ENCODE measurements around the gene FOLR3. TPM values are rescaled to one million over a fixed set of nuclear protein-coding genes. Genes with fewer than 3 reads are reported as not detected.
"Not testable (repeated sequence)": the region's sequence is repeated elsewhere in the genome, so short reads cannot be mapped to it uniquely, and the experiment has no call there.

The FOLR3 gene
- total RNA-seq, 1 donor from 2014 or later = not detected

- Mint-ChIP-seq H3K4me1 (ENCODE audit: low read depth, unreplicated experiment) (no peaks in the 10 kb centered on the region), H3K27ac (ENCODE audit: unreplicated experiment) (no peak overlapping the region), H3K4me3 (ENCODE audit: unreplicated experiment) (no peak overlapping the region), H3K36me3 (ENCODE audit: unreplicated experiment) (peaks cover 8% of the 10 kb centered on the region), H3K27me3 (ENCODE audit: unreplicated experiment) (peaks cover 2% of the 10 kb centered on the region), H3K9me3 (ENCODE audit: unreplicated experiment) (no peaks in the 10 kb centered on the region)
- no peak for DNase-seq
- TF ChIP-seq CTCF (IDR thresholded peaks at IDR 0.05; ENCODE audit: partially characterized antibody, unreplicated experiment) = no peak
These were observed 27.5 kb downstream of the FOLR3 start for GRCh38 chr11:72162891-72163492.

GRCh38 chr11:72164187-72164586 is 28.7 kb downstream of the FOLR3 start:
- not testable (repeated sequence) for H3K27me3 Mint-ChIP-seq (ENCODE audit: unreplicated experiment); H3K36me3 Mint-ChIP-seq (ENCODE audit: unreplicated experiment); H3K9me3 Mint-ChIP-seq (ENCODE audit: unreplicated experiment); H3K27ac Mint-ChIP-seq (ENCODE audit: unreplicated experiment); H3K4me3 Mint-ChIP-seq (ENCODE audit: unreplicated experiment); H3K4me1 Mint-ChIP-seq (ENCODE audit: low read depth, unreplicated experiment); DNase-seq

GRCh38 chr11:72169046-72169555 is 33.6 kb downstream of the FOLR3 start:
- H3K4me3 Mint-ChIP-seq (ENCODE audit: unreplicated experiment); H3K27me3 Mint-ChIP-seq (ENCODE audit: unreplicated experiment); H3K36me3 Mint-ChIP-seq (ENCODE audit: unreplicated experiment); H3K4me1 Mint-ChIP-seq (ENCODE audit: low read depth, unreplicated experiment); H3K27ac Mint-ChIP-seq (ENCODE audit: unreplicated experiment); DNase-seq; H3K9me3 Mint-ChIP-seq (ENCODE audit: unreplicated experiment): not testable (repeated sequence)

- H3K9me3 Mint-ChIP-seq (ENCODE audit: unreplicated experiment); H3K27ac Mint-ChIP-seq (ENCODE audit: unreplicated experiment); H3K4me3 Mint-ChIP-seq (ENCODE audit: unreplicated experiment); DNase-seq; H3K36me3 Mint-ChIP-seq (ENCODE audit: unreplicated experiment); H3K4me1 Mint-ChIP-seq (ENCODE audit: low read depth, unreplicated experiment); H3K27me3 Mint-ChIP-seq (ENCODE audit: unreplicated experiment): not testable (repeated sequence)
These were observed 34.2 kb downstream of the FOLR3 start for GRCh38 chr11:72169754-72170153.

- not testable (repeated sequence) for H3K4me3 Mint-ChIP-seq (ENCODE audit: unreplicated experiment); H3K27ac Mint-ChIP-seq (ENCODE audit: unreplicated experiment); H3K9me3 Mint-ChIP-seq (ENCODE audit: unreplicated experiment); H3K27me3 Mint-ChIP-seq (ENCODE audit: unreplicated experiment); H3K36me3 Mint-ChIP-seq (ENCODE audit: unreplicated experiment); H3K4me1 Mint-ChIP-seq (ENCODE audit: low read depth, unreplicated experiment); DNase-seq
These were observed 36.5 kb downstream of the FOLR3 start for GRCh38 chr11:72172043-72172442.

- no peak for TF ChIP-seq CTCF (IDR thresholded peaks at IDR 0.05; ENCODE audit: partially characterized antibody, unreplicated experiment)
- no peaks in the 10 kb centered on the region for H3K4me1 Mint-ChIP-seq (ENCODE audit: low read depth, unreplicated experiment)
These were observed 37.8 kb downstream of the FOLR3 start for GRCh38 chr11:72173291-72173690.

GRCh38 chr11:72174302-72175070 is 39.0 kb downstream of the FOLR3 start:
- no peaks in the 10 kb centered on the region for H3K4me1 Mint-ChIP-seq (ENCODE audit: low read depth, unreplicated experiment)
- no peak overlapping the region for H3K27ac Mint-ChIP-seq (ENCODE audit: unreplicated experiment)
- no peaks in the 10 kb centered on the region for H3K36me3 Mint-ChIP-seq (ENCODE audit: unreplicated experiment)
- H3K4me3 Mint-ChIP-seq (ENCODE audit: unreplicated experiment) = no peak overlapping the region
- peaks cover 4% of the 10 kb centered on the region for H3K9me3 Mint-ChIP-seq (ENCODE audit: unreplicated experiment)
- DNase-seq = no peak
- peaks cover 7% of the 10 kb centered on the region for H3K27me3 Mint-ChIP-seq (ENCODE audit: unreplicated experiment)
- no peak for TF ChIP-seq CTCF (IDR thresholded peaks at IDR 0.05; ENCODE audit: partially characterized antibody, unreplicated experiment)

More at GRCh38 chr11:72173291-72173690, 37.8 kb downstream of the FOLR3 start:
- peaks cover 7% of the 10 kb centered on the region for H3K27me3 Mint-ChIP-seq (ENCODE audit: unreplicated experiment)
- no peaks in the 10 kb centered on the region for H3K36me3 Mint-ChIP-seq (ENCODE audit: unreplicated experiment)
- peaks cover 4% of the 10 kb centered on the region for H3K9me3 Mint-ChIP-seq (ENCODE audit: unreplicated experiment)
- H3K27ac Mint-ChIP-seq (ENCODE audit: unreplicated experiment) = no peak overlapping the region
- no peak overlapping the region for H3K4me3 Mint-ChIP-seq (ENCODE audit: unreplicated experiment)
- DNase-seq = no peak

Data from glutamatergic neuron (in vitro differentiated cells).